NCI-H1092 (cell line): ENCODE results near the gene ATP4B.

ENCODE experiments used
- DNase-seq: peaks from one replicate; lab custom pipeline; 2025; lab: John Stamatoyannopoulos, UW

ATP4B gene

DNA sequence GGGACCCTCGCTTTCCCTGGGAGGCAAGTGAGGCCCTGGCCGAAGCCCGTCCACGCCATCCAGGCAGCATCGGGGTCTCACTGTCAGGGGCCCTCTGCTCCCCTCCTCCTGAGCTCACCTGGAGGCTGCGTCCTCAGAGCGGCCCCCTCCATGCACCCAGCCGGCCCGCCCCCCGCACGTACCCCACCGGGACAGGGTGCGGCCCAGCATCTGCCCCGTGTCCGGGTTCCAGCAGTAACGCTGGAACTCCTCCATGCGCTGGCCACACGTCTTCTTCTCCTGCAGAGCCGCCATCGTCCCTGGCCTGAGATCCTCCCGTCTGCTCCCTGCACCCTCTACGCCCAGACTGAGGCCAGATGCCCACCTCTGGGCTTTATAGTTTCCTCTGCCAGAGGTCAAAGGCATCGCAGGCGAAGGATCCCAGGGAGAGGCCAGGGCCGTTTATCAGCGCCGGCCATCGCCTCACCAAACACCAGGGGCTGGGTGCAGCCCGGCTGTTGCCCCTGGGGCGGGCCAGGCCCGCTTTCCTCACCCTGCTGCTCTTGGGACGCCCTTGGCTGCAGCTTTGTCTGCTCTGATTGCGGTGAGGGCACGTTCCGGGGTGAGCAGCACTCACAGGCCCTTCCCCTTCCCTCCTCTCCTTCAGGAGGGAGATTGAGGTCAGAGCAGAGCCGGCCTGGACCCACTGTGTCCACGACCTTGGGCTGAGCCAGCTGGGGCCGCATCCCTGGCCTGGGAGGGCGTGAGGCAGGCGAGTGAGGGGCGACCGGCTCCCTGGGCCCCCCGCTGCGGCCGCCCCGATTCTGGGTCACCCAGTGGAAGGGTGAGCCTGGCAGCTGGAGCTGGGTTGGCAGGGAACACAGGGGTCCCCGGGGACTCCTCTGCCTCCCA is at the start of gene ATP4B:
ATP4B (minus strand) TSS at position 348 of the 891 bp plus-strand sequence; CDS start at position 294, 54 bp downstream.
- DNase-seq = no peak

DNA sequence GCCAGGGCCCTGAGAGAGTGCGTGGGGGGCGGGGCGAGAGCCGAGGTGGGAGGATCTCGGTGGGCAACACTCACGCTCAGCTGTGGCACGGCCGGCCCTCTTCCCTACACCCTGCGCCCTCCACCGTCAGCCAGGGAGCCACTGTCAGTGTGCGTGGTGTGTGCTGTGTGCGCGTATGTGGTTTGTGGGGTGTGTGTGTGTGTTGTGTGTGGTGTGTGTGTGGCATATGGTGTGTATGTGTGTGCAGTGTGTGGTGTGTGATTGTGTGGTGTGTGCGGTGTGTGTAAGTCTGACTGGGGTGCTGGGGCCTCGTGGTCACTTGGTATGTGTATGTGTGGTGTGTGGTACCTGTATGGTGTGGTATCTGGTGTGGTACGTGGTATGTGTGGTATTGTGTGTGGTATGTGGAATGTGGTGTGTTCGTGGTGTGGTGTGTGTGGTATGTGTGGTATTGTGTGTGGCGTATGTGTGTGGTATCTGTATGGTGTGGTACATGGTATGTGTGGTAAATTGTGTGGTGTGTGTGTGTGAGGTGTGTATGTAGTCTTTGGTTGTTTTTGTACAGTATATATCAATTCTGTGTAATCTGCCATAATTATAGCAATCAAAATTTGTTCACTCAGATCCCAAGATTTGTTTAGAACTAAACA is 14.1 kb upstream of the ATP4B start:
- DNase-seq = no peak

DNA sequence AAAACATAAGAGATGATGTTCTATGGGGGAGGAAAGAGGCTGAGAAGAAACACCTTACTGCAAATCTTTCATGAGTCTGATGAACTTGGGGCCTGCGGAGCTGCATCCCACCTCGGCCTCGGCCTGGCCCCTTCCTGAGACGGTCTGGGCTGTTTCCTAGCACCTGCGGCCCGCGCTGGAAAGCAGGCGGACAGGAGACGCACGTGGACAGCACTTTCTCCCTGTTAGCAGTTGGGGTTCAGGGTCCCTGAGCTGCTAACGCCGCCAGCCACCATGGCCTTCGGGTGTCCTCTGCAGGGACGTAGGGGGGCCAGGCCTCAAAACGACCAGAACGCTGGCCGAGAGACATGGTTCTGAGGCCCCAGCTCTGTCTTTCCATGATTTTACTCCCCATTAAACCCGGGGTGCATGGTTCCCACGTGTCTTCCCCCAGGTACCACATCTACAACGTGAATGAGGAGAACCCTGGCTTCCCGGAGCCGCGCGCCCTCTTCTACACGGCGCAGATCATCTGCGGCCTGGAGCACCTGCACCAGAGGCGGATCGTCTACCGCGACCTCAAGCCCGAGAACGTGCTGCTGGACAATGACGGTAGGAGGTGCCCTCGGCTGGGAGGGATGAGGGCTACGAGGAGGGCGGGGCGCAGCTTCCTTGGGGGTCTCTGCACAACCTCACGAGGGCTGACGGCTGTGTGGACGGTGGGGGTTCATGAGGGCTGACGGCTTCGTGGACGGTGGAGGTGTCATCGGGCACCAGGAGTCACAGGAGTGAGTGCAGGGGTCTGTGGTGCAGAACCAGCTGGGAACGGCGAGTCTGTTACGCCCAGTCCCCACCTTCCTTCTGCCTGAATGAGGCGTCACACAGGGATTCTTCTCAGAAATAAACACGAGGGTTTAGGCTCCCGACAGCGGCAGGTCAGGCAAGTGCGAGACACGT is 13.3 kb upstream of the ATP4B start:
- DNase-seq = no peak

DNA sequence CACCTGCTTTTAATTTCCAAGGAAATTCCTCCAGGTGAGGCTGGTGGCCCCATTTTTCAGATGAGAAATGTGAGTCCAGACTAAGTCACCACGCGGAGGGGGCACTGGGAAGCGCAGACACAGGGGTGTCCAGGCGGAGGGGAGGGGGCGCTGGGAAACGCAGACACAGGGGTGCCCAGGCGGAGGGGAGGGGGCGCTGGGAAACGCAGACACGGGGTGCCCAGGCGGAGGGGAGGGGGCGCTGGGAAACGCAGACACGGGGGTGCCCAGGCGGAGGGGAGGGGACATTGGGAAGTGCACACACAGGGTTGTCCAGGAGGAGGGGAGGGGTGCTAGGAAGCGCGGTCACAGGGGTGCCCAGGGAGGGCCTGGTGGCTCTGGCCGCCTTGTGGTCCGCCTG is 12.5 kb upstream of the ATP4B start:
- DNase-seq = no peak

DNA sequence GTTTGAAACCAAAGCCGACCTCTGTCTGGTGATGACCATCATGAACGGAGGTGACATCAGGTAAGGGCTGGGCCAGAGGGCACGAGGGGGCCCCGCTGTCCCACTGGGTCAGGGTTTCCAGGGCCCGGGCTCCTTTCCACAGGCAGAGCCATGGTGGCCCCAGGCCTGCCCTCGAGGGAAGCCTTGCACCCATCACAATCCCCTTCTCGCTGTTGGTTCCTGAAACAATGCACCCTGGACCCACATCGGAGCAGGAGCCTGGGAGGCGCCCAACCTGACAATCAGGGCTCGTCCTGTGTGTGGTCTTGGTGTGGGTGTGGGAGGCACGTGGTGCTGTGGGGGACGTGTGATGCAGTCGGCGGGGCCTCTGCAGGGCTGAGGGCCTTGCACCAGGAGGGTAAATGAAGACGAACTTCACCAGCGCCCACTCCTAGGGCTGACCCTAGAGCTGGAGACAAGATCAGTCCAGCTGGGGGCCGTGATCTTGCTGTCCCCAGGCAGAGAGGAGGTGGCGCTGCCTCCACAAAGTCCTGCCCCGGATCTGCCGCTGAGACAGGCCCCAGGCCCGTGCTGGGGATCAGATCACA is 11.8 kb upstream of the ATP4B start:
- DNase-seq = no peak

DNA sequence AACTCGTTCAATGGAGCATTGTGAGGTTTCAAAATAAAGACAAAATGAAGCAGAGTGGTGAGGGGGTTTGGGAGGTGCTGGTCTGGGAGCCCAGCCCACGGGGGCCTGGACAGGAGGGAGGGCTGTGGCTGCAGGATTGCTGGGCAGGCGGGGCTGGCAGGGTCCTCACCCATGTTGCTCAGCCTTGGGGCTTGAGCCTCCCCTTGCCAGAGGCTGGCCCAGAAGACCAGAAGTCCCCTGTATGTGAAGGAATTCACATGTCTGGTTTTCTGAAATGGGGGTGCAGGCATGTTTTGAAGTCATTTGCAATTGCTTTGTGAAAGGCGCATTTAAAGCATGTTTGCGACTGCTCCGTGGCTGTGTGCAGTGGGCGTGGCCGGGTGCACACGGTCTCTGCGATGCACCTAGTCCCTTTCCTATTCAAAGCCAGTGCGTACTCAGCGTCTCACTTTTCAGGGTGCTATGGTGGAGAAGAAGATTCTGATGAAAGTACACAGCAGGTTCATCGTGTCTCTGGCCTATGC is 11.3 kb upstream of the ATP4B start:
- DNase-seq = no peak

DNA sequence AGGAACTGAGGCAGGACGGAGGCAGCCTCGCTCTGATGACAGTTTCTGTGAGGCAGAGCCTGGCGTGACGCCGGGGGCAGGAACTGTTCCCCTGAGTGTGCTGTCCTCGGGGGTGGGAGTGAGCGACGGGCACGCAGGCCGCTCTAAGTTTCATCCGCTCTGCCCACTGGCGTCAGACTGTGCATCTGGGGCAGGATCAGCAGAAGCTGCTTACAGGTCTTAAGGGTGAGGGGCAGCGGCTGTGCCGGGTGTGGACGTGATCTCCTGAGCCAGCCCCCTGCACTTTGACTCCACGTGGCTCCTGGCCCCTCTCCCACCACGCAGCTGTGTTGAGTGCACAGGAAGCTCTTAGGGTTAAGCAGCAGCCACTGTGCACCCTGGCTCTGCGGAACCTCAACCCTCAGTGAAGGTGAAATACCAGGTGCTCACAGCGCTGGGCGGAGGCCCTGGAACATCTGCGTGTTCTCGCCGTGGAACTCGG is 10.5 kb upstream of the ATP4B start:
- DNase-seq = no peak

DNA sequence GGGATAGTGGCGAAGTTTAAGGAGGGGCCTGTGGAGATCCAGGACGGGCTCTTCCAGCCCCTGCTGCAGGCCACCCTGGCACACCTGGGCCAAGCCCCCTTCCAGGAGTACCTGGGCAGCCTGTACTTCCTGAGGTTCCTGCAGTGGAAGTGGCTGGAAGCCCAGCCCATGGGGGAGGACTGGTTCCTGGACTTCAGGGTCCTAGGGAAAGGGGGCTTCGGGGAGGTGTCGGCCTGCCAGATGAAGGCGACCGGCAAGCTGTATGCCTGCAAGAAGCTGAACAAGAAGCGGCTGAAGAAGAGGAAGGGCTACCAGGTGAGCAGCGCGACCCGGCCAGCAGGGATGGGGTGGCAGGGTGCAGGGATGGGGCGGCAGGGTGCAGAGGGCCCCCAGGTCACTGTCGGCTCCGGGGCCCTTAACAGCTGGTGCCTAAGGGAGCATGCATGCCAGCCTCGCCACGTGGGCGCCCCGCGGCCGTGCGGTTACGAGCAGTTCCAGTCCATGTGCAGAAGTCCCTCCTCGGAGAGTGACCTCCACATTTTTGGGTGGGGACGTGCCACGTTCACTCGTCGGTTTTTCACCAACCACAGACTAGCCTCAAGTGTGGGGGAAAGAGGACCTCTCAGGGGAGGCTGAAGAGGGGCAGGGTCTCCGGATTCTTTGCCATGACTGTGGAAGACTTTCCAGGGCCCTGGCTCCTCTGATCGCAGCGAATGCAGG is 9.9 kb upstream of the ATP4B start:
- no peak for DNase-seq

DNA sequence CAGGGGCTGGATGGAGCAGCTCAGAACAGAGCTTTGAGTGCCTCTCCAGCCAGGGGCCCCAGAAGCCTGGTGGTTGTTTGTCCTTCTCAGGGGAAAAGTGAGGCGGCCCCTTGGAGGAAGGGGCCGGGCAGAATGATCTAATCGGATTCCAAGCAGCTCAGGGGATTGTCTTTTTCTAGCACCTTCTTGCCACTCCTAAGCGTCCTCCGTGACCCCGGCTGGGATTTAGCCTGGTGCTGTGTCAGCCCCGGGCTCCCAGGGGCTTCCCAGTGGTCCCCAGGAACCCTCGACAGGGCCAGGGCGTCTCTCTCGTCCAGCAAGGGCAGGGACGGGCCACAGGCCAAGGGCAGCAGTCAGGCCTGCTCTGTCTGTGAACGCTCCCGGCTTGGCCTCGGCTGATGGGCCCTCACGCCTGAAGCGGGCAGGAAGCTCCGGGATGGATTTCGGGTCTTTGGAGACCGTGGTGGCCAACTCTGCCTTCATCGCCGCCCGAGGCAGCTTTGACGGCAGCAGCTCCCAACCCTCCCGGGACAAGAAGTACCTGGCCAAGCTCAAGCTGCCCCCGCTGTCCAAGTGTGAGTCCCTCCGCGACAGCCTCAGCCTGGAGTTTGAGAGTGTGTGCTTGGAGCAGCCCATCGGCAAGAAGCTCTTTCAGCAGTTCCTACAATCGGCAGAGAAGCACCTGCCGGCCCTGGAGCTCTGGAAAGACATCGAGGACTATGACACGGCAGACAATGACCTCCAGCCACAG is 9.1 kb upstream of the ATP4B start, which contains the start of gene GRK1:
GRK1 (plus strand) TSS at position 269 of the 751 bp plus-strand sequence; CDS start at position 437, 168 bp downstream.
- DNase-seq = no peak

DNA sequence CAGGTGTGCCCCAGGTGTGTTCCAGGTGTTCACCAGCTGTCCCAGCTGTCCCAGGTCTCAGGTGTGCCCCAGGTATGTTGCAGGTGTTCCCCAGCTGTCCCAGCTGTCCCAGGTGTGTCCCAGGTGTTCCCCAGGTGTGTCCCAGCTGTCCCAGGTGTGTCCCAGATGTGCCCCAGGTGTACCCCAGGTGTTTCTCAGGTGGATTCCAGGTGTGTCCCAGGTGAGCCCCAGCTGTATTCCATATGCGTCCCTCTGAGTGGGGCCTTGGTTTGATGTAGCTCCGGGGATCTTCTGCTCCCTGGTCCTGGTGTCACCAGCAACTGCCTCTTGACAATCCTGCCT is 8.3 kb upstream of the ATP4B start:
- no peak for DNase-seq

DNA sequence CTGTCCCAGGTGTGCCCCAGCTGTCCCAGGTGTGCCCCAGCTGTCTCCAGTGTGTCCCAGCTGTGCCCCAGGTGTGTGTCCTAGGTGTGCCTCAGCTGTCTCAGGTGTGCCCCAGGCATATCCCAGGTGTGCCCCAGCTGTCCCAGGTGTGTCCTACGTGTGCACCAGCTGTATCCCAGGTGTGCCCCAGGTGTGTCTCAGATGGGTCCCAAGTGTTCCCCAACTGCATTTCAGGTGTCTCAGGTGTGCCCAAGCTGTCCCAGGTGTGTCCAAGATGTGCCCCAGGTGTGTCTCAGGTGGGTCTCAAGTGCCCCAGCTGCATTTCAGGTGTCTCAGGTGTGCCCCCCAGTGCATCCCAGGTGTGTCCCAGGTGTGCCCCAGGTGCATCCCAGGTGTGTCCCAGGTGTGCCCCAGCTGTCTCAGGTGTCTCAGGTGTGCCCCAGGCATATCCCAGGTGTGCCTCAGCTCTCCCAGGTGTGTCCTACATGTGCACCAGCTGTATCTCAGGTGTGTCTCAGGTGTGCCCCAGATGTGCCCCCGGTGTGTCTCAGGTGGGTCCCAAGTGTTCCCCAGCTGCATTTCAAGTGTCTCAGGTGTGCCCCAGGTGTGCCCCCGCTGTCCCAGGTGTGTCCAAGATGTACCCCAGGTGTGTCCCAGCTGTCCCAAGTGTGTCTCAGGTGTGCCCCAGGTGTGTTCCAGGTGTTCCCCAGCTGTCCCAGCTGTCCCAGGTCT is 7.8 kb upstream of the ATP4B start:
- DNase-seq = no peak

DNA sequence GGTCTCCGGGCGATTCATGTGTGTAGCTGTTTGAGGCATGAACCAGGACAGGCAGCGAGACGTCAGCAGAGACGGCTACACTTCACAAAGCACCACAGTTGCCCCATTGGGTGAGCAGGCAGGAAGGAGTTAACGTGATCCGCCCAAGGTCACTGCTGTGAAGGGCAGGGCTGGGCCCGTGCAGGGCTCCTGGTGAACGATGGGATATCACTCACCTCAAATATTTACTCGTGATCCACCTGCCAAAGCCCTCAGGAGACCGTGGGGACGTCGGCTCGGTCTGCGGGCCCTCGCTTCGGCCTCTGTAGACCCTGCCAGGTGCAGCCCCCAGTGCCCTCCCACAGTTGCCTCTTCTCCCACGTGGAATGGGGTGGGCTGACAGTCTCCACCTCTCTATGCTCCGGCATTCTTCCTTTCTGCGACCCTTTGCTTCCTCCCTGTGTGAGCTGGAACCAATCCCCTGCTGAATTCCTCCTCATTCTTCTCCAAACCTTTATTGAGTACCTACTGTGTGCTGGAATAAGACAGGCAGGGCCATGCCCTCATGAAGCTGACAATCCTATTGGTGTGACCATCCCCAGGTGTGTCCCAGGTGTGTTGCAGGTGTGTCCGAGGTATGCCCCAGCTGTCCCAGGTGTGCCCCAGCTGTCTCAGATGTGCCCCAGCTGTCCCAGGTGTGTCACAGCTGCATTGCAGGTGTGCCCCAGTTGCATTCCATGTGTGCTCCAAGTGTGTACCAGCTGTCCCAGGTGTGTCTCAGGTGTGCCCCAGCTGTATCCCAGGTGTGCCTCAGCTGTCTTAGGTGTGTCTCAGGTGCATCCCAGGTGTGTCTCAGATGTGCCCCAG is 7.0 kb upstream of the ATP4B start:
- no peak for DNase-seq

DNA sequence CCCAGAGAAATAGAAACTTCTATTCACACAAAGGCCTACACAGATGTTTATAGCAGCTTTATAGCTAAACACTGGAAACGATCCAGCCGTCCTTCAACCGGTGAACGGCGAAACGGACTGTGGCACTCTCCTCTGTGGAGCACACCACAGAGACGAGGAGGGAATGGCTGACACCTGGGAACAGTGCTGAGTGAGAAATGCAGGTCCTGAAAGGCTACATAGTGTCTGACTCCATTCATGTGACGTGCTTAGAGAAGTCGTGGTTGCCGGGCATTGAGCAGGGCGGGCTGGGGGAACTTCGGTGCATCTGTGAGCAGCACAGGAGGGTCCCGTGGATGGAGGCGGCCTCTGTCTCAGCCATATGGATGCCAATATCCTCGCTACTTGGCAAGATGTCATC is 5.9 kb upstream of the ATP4B start:
- no peak for DNase-seq

DNA sequence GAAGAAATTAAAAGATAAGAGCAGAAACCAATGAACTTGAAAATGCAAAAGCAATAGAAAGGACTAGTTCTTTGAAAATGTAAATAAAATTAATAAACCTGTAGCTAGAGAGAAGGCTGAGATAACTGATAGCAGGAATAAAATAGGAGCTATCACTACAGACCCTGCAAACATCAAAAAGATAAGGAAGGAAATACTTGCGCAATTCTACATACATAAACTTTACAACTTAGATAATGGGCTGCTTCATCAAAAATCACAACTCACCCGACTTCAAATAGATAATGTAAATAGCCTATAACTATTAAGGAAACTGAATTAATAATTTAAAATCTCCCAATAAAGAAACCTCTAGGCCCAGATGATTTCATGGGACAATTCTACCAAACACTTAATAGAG is 3.5 kb upstream of the ATP4B start:
- DNase-seq = no peak

DNA sequence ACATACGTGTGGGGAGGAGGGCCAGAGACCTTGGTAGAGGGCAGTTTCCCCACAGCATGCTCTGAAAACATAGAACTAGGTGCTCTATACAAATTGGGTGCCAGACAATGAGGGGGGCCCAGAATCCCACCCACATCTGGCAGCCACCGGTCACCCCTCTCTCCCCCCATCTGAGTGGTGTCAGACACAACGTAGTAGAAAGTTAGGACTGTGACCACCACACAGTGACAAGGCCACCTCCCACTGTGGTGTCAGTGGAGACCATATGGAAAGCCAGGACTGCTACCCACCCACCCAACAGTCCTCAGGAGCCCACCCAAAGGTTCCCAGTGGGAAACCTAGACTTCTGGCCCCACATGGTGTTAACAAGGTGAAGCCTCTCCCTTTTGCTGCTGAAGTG is 2.1 kb upstream of the ATP4B start:
- no peak for DNase-seq

DNA sequence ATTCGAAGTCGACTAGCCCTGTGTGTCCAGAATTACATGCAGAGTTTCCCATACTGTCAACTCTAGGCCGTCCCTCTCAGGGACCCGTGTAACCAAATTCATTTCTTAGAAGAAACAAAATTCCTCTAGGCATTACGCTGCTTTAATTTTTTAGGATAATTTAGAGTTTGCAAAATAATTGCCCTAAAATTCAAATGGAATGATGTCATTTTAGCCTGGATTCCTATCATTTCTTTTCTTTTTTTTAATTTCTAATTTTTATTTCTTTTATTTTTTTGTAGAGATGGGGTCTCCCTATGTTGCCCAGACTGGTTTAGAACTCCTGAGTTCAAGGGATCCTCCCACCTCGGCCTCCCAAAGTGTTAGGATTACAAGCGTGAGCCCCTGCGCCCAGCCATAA is 1.3 kb upstream of the ATP4B start:
- DNase-seq = no peak

DNA sequence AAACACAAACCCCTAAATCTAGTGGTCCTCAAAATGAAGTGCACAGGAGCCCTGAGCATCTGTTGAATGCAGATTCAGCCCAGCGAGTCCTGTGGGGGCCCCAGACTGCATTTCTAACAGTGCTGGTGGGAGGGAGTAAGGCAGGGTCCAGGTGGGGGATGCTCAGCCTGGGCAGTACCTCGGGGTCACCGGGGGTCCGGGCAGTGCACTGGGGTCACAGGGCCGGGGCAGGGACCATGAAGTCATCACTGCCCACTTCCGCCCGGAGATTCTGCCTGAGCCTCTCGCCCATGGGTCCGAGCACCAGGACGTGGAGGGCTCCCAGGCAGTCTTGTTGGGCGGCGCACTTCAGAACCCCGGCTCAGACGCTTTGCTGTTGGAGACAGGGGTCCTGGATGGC is 838 bp upstream of the ATP4B start:
- no peak for DNase-seq

DNA sequence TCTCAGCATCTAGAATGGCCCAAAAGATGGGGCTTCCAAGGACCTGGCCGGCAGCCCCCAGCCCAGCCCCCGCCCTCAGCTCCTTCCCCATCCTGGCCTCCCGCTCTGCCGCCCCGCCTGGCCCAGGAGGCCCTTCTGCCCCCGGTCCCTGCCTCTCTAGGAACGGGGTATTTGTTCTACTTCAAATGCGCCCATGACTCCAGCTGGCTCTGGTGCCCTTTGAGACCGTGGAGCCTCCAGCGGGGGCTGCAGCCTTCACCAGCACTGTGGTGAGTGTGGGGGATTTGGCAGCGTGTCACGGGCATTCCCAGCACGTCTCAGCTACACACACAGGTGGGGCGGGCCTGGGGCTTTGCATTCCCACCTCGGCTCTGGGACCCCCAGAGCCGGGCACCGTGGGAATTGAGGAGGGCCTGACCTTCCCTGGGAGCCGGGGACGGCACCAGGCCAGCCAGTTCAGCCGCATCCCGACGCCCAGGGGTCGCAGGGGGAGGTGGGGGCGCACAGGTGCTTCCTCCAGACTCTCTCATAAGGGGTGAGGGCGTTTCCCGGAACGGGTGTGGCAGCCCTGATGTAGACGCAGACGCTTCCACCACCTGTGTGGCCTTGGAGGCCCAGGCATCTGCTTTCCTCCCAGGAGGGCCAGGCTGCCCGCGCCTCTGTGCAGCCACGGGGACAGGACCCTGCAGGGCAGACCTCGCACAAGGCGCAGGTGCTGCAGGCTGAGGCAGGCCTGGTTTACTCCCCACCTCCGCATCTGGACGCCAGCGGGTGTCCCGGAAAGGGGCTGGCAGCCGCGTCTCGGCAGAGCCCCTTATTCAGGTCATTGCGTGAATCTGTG is 947 bp downstream of the ATP4B start:
- DNase-seq = no peak
